ENCODE results near the gene PNPO.

GRCh38 chr17:47964856-47965255 is 23.5 kb downstream of the PNPO start:
- TF ChIP-seq, protein P1, sequence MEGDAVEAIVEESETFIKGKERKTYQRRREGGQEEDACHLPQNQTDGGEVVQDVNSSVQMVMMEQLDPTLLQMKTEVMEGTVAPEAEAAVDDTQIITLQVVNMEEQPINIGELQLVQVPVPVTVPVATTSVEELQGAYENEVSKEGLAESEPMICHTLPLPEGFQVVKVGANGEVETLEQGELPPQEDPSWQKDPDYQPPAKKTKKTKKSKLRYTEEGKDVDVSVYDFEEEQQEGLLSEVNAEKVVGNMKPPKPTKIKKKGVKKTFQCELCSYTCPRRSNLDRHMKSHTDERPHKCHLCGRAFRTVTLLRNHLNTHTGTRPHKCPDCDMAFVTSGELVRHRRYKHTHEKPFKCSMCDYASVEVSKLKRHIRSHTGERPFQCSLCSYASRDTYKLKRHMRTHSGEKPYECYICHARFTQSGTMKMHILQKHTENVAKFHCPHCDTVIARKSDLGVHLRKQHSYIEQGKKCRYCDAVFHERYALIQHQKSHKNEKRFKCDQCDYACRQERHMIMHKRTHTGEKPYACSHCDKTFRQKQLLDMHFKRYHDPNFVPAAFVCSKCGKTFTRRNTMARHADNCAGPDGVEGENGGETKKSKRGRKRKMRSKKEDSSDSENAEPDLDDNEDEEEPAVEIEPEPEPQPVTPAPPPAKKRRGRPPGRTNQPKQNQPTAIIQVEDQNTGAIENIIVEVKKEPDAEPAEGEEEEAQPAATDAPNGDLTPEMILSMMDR (IDR thresholded peaks at IDR 0.05; ENCODE audit: low read length), result no peak
- no peak for TF ChIP-seq EZH2 (optimal IDR thresholded peaks at IDR 0.05; ENCODE audit: low read depth, low read length)
